Measurements from ENCODE around the gene PIAS4. TPM values are rescaled to one million over a fixed set of nuclear protein-coding genes. Genes with fewer than 3 reads are reported as not detected.
A peak's percentile ranks its signal among the peaks of the same experiment; 100 is the strongest.

PIAS4 gene
- total RNA-seq, 1 donor = 21.4 TPM

DNA sequence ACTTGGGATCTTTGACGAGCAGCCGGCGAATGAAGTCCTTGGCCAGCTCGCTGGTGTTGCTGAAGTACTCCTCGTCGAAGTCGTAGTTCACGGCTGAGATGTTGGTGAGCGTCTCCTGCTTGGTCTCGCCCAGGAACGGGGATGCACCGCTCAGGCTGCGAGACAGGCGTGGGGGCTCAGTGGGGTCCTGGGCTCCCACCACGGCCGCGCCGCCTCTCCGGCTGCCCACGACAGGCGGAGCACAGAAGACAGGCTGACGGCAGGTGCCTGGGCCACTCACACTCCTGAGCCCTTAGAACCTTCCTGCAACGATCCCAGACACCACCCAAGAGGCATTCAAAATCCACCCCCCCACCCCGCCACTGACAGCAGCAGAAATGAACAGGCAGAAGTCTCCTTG lies 46.5 kb upstream of the PIAS4 start:
- Histone ChIP-seq H3K27me3 (ENCODE audit: insufficient read depth, low read length) (no peaks in the 10 kb centered on the region), H2AFZ (ENCODE audit: low read length) (no peak overlapping the region), H3K27ac (ENCODE audit: low read depth, low read length) (no peak overlapping the region), H3K4me2 (ENCODE audit: insufficient read depth, low read length) (no peak overlapping the region), H3K36me3 (ENCODE audit: insufficient read depth, low read length) (peaks cover 73% of the 10 kb centered on the region), H3K4me3 (ENCODE audit: insufficient read depth, low read length) (no peak overlapping the region), H3K4me1 (ENCODE audit: insufficient read depth, low read length) (no peaks in the 10 kb centered on the region), H4K20me1 (ENCODE audit: insufficient read depth, low read length) (peaks cover 54% of the 10 kb centered on the region), H3K9me3 (ENCODE audit: low read depth, low read length) (no peaks in the 10 kb centered on the region), H3K79me2 (ENCODE audit: insufficient read depth, low read length) (peaks cover 76% of the 10 kb centered on the region)
- DNase-seq (ENCODE audit: insufficient read length, low spot score, missing footprints) = no peak
- TF ChIP-seq, protein P1, sequence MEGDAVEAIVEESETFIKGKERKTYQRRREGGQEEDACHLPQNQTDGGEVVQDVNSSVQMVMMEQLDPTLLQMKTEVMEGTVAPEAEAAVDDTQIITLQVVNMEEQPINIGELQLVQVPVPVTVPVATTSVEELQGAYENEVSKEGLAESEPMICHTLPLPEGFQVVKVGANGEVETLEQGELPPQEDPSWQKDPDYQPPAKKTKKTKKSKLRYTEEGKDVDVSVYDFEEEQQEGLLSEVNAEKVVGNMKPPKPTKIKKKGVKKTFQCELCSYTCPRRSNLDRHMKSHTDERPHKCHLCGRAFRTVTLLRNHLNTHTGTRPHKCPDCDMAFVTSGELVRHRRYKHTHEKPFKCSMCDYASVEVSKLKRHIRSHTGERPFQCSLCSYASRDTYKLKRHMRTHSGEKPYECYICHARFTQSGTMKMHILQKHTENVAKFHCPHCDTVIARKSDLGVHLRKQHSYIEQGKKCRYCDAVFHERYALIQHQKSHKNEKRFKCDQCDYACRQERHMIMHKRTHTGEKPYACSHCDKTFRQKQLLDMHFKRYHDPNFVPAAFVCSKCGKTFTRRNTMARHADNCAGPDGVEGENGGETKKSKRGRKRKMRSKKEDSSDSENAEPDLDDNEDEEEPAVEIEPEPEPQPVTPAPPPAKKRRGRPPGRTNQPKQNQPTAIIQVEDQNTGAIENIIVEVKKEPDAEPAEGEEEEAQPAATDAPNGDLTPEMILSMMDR (IDR thresholded peaks at IDR 0.05; ENCODE audit: extremely low read depth, low read depth, low read length) = no peak

DNA sequence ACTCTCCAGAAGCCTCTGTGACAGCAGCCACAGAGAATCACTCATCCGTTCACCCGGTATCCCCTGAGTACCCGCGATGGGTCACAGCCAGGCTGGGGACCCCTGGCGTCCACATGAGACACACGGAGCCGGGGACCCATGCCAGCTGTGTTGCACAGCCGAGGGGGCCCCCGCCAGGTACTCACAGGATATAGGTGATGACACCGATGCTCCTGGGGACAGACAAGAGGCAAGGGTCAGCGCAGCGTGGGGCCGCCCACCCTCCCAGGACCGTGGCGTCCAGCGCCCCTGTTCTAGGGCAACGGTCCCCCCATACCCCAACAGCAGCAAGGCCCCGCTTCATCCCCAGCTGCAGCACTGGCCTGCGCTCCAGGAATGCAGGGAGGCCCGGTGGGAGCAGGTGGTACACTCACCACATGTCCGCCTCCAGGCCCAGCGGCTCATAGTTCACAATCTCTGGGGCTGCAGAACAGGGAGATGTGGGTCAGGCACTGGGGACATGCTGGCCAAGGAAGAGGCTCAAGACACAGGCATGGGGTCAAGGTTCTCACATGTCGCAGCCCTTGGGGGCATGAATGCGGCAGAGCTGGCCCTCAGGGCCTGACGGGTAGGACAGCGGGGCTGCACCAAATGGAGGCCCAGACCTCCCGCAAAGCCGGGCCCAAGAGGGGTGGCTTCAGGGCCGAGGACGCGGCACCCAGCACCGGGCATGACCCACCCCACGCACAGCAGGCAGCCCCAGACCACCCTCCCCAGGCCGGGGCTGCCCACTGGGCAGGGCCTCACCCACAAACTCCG lies 43.9 kb upstream of the PIAS4 start:
- Histone ChIP-seq H3K4me2 (ENCODE audit: insufficient read depth, low read length) (no peak overlapping the region), H3K4me1 (ENCODE audit: insufficient read depth, low read length) (peaks cover 12% of the 10 kb centered on the region), H3K4me3 (ENCODE audit: insufficient read depth, low read length) (no peak overlapping the region), H3K79me2 (ENCODE audit: insufficient read depth, low read length) (peaks cover 83% of the 10 kb centered on the region), H3K36me3 (ENCODE audit: insufficient read depth, low read length) (peaks cover 82% of the 10 kb centered on the region), H4K20me1 (ENCODE audit: insufficient read depth, low read length) (peaks cover 56% of the 10 kb centered on the region), H3K27ac (ENCODE audit: low read depth, low read length) (no peak overlapping the region), H3K9me3 (ENCODE audit: low read depth, low read length) (no peaks in the 10 kb centered on the region), H3K27me3 (ENCODE audit: insufficient read depth, low read length) (no peaks in the 10 kb centered on the region), H2AFZ (ENCODE audit: low read length) (no peak overlapping the region)
- peak; percentile 83 for DNase-seq (ENCODE audit: insufficient read length, low spot score, missing footprints)
- TF ChIP-seq, protein P1 (IDR thresholded peaks at IDR 0.05; ENCODE audit: extremely low read depth, low read depth, low read length) = no peak

DNA sequence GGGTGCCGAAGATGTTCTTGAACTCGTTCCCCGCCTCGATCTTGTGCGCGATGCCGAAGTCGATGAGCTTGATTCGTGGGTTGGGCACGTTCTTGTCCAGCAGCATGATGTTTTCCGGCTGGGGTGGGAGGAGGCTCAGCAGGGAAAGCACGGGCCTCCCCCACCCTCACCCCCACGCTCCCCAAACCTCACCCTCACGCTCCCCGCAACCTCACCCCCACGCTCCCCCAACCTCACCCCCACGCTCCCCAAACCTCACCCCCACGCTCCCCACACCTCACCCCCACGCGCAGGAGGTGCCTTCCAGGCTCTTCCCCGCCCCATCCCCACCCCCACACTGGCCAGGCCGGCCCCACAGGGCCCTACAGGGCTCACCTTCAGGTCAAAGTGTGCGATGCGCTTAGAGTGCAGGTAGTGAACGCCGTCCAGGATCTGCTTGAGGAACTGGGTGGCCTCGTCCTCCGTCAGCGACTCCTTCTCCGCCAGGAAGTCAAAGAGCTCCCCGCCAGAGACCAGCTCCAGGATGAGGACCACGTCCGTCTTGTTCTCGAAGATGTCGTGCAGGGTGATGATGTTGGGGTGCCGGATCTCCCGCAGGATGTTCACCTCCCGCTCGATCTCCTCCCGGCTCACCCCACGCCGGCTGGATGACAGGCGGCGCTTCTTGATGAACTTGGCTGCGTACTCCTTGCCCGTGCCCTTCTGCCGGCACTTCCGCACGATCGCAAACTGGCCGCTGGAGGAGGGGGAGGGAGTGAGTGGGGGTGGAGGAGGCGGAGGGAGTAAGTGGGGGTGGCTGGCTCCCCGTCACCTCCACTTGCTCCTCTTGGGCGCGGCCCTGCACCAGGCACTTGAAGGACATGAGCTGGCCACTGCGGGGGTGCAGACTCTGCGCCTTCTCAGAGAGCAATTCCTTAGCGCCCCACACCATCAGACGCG lies 43.0 kb upstream of the PIAS4 start:
- Histone ChIP-seq H3K79me2 (ENCODE audit: insufficient read depth, low read length) (peaks cover 77% of the 10 kb centered on the region), H3K4me1 (ENCODE audit: insufficient read depth, low read length) (peaks cover 21% of the 10 kb centered on the region), H3K27me3 (ENCODE audit: insufficient read depth, low read length) (no peaks in the 10 kb centered on the region), H3K4me3 (ENCODE audit: insufficient read depth, low read length) (no peak overlapping the region), H4K20me1 (ENCODE audit: insufficient read depth, low read length) (peaks cover 53% of the 10 kb centered on the region), H2AFZ (ENCODE audit: low read length) (no peak overlapping the region), H3K27ac (ENCODE audit: low read depth, low read length) (no peak overlapping the region), H3K36me3 (ENCODE audit: insufficient read depth, low read length) (peaks cover 76% of the 10 kb centered on the region), H3K4me2 (ENCODE audit: insufficient read depth, low read length) (no peak overlapping the region), H3K9me3 (ENCODE audit: low read depth, low read length) (no peaks in the 10 kb centered on the region)
- no peak for DNase-seq (ENCODE audit: insufficient read length, low spot score, missing footprints)
- TF ChIP-seq, protein P1 (IDR thresholded peaks at IDR 0.05; ENCODE audit: extremely low read depth, low read depth, low read length) = no peak

All from osteoblast (primary cell).